ENCODE measurements around the gene PAK3.

Gene PAK3

DNA sequence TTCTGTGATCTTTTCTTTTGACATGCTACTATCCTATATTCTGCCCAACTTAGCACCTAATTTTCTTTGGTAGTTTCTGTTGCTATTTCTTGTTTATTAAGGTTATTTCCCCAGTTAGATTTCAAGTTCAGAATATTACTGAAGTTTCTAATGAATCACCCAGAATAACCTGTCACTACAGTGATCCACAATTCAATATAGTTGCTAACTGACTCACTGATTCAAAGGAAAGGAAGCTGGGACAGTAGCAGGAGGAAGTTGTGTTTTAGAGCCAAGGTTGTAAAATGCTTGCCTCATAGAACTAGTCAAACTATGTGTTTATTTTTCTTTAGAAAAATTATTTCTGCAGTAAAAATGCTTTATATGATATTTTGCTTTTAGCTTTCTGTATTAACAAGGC, 37.4 kb downstream of the PAK3 start:
- in situ Hi-C loops (cut with HindIII; ENCODE audit: low pct_ligation_motif_present, low sequenced_read_pairs) = no loop called here
- Histone ChIP-seq H3K36me3 (replicated peaks) (no peaks in the 10 kb centered on the region), H3K27ac (no peak overlapping the region), H3K4me3 (ENCODE audit: low read depth, low read length) (no peak overlapping the region), H3K27me3 (replicated peaks) (no peaks in the 10 kb centered on the region)
- TF ChIP-seq, protein P1, sequence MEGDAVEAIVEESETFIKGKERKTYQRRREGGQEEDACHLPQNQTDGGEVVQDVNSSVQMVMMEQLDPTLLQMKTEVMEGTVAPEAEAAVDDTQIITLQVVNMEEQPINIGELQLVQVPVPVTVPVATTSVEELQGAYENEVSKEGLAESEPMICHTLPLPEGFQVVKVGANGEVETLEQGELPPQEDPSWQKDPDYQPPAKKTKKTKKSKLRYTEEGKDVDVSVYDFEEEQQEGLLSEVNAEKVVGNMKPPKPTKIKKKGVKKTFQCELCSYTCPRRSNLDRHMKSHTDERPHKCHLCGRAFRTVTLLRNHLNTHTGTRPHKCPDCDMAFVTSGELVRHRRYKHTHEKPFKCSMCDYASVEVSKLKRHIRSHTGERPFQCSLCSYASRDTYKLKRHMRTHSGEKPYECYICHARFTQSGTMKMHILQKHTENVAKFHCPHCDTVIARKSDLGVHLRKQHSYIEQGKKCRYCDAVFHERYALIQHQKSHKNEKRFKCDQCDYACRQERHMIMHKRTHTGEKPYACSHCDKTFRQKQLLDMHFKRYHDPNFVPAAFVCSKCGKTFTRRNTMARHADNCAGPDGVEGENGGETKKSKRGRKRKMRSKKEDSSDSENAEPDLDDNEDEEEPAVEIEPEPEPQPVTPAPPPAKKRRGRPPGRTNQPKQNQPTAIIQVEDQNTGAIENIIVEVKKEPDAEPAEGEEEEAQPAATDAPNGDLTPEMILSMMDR (IDR thresholded peaks at IDR 0.05; ENCODE audit: low read depth, low read length, missing control alignments) = no peak
- no peak for DNase-seq

GRCh38 chrX:111145878-111146277, 49.9 kb downstream of the PAK3 start:
- Histone ChIP-seq H3K27ac (no peak overlapping the region), H3K4me3 (ENCODE audit: low read depth, low read length) (no peak overlapping the region), H3K36me3 (replicated peaks) (no peaks in the 10 kb centered on the region), H3K27me3 (replicated peaks) (no peaks in the 10 kb centered on the region)
- in situ Hi-C loops (cut with HindIII; ENCODE audit: low pct_ligation_motif_present, low sequenced_read_pairs) = no loop called here
- no peak for DNase-seq
- TF ChIP-seq, protein P1 (IDR thresholded peaks at IDR 0.05; ENCODE audit: low read depth, low read length, missing control alignments) = no peak

DNA sequence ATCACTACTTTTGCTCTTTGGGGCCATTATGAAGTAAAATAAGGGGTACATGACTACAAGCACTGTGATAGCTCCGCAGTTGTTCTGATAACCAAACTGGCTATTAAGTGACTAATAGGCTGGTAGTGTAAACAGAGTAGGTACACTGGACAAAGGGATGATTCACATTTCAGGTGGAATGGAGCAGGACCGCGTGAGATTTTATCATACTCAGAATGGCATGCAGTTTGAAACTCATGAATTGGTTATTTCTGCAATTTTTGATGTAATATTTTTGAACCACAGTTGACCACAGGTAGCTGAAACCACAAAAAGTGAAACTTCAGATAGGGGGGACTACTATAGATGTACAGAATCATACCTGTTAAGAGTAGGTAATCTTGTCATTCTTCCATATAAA, 55.8 kb downstream of the PAK3 start:
- Histone ChIP-seq H3K36me3 (replicated peaks) (no peaks in the 10 kb centered on the region), H3K27ac (no peak overlapping the region), H3K27me3 (replicated peaks) (no peaks in the 10 kb centered on the region), H3K4me3 (ENCODE audit: low read depth, low read length) (no peak overlapping the region)
- TF ChIP-seq, protein P1 (IDR thresholded peaks at IDR 0.05; ENCODE audit: low read depth, low read length, missing control alignments) = no peak
- no peak for DNase-seq
- in situ Hi-C loops (cut with HindIII; ENCODE audit: low pct_ligation_motif_present, low sequenced_read_pairs) = no loop called here

DNA sequence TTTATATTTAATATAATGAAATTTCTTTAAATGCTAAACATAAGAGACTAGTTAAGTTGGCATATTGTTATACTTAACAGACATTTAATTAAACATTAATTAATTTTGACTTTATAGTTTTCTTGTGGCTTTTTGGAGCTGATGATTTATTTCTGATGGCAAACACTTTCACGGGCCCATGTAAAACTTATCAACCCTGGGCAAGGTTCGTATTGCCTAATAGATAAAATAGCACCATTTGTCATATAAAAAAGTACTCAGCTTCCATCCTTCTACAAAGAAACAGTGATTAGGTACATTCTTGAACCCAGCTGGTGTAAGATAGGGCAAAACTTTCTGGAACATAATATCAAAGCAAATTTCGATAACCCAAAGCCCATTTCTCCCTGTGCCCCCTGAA, 63.2 kb downstream of the PAK3 start:
- Histone ChIP-seq H3K4me3 (ENCODE audit: low read depth, low read length) (no peak overlapping the region), H3K27ac (no peak overlapping the region), H3K27me3 (replicated peaks) (no peaks in the 10 kb centered on the region), H3K36me3 (replicated peaks) (no peaks in the 10 kb centered on the region)
- DNase-seq = no peak
- TF ChIP-seq, protein P1 (IDR thresholded peaks at IDR 0.05; ENCODE audit: low read depth, low read length, missing control alignments) = no peak
- in situ Hi-C loops (cut with HindIII; ENCODE audit: low pct_ligation_motif_present, low sequenced_read_pairs) = no loop called here

DNA sequence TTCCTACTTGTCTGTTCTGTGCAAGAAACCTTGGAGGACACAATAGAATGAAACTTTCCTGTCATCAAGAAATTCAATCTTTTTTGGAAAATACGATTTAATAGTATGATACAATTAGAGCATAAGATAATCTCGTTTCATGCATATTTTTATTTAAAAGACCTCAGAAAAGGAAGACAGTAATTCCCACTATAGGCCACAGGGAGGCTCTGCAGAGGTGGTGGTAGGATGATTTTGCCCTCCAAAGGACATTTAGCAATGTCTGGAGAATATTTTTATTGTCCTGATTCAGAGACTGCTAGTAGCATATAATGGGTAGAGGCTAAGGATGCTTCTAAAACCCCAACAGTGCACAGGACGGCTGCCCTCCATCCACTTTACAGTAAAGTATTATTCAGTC, 68.7 kb downstream of the PAK3 start:
- TF ChIP-seq, protein P1 (IDR thresholded peaks at IDR 0.05; ENCODE audit: low read depth, low read length, missing control alignments) = peak; percentile 46
- Histone ChIP-seq H3K4me3 (ENCODE audit: low read depth, low read length) (no peak overlapping the region), H3K27ac (no peak overlapping the region), H3K36me3 (replicated peaks) (no peaks in the 10 kb centered on the region), H3K27me3 (replicated peaks) (no peaks in the 10 kb centered on the region)
- no peak for DNase-seq
- in situ Hi-C loops (cut with HindIII; ENCODE audit: low pct_ligation_motif_present, low sequenced_read_pairs) = no loop called here

DNA sequence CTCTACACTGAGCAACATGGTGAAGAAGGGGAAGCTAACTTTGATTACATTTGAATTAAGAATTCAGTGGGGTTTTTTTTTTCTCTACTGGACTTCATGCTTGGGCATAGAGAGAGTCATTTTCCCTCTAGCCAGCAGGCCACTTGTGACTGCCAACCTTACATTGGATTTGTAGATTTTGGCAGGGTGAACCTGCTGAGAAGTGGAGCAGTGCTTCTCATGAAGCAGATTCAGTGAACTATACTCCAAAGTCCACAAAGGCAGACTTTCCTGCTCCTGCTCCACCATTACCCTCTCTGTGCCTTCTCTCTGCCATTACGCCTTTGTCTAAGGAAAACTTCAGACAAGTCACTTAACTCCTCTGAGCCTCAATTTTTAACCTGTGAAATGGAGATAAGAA, 69.9 kb downstream of the PAK3 start:
- no peak for DNase-seq
- TF ChIP-seq, protein P1 (IDR thresholded peaks at IDR 0.05; ENCODE audit: low read depth, low read length, missing control alignments) = no peak
- in situ Hi-C loops (cut with HindIII; ENCODE audit: low pct_ligation_motif_present, low sequenced_read_pairs) = no loop called here
- H3K27me3 ChIP-seq (replicated peaks) = no peaks in the 10 kb centered on the region
- no peak overlapping the region for H3K27ac ChIP-seq
- H3K4me3 ChIP-seq (ENCODE audit: low read depth, low read length) = no peak overlapping the region
- H3K36me3 ChIP-seq (replicated peaks) = no peaks in the 10 kb centered on the region

All from brain microvascular endothelial cell (primary cell).